ENCODE data around the gene TIMD4. TPM values are rescaled to one million over a fixed set of nuclear protein-coding genes. Genes with fewer than 3 reads are reported as not detected.

TIMD4 gene
- total RNA-seq, 1 experiment from 2014 or later = not detected

DNA sequence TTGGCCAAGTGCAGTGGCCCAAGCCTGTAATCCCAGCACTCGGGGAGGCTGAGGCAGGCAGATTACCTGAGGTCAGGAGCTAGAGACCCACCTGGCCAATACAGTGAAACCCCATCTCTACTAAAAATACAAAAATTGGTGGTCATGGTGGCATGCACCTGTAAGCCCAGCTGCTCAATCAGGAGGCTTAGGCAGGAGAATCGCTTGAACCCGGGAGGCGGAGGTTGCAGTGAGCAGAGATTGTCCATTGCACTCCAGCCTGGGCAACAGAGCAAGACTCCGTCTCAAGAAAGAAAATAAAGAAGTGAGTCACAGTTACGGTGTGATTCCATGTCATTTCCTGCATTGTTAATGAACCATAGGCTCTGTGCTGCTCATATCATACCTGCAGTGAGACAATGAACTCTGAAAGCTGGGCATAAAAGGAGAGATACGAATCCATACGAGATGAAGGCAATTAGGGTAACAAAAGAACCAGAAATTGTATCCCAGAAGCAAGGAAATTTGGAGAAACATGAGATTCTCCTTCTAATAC, 44.6 kb downstream of the TIMD4 start:
- no peak for ATAC-seq
- POLR2A ChIA-PET = no interaction called here
- no peak for DNase-seq (ENCODE audit: low read depth, low spot score)
- Histone ChIP-seq H3K36me3 (ENCODE audit: control insufficient read depth, insufficient read depth, low read length) (no peaks in the 10 kb centered on the region), H3K27me3 (ENCODE audit: control insufficient read depth, insufficient read depth, low read length) (no peaks in the 10 kb centered on the region), H3K27ac (ENCODE audit: low read length) (no peak overlapping the region), H3K4me3 (ENCODE audit: low read depth in 2 of 2, low read length in 2 of 2) (no peak overlapping the region), H3K9me3 (ENCODE audit: control insufficient read depth, insufficient read depth, low read depth, low read length) (no peaks in the 10 kb centered on the region), H3K4me1 (ENCODE audit: control insufficient read depth, insufficient read depth, low read length) (no peaks in the 10 kb centered on the region)
- in situ Hi-C loops (cut with HindIII; ENCODE audit: low pct_unique_long_range_greater_than_20kb, low sequenced_read_pairs) = no loop called here
- TF ChIP-seq POLR2AphosphoS5 (IDR thresholded peaks at IDR 0.05; ENCODE audit: low read depth, low read length) = no peak
- TF ChIP-seq TCF7L2 (IDR thresholded peaks at IDR 0.05; ENCODE audit: low read depth, low read length) = no peak
- no peak for TF ChIP-seq REST (IDR thresholded peaks at IDR 0.05; ENCODE audit: insufficient read depth in 1 of 2, low read depth in 2 of 2, low read length in 1 of 2)
- no peak for TF ChIP-seq SIN3A (IDR thresholded peaks at IDR 0.05; ENCODE audit: borderline replicate concordance, insufficient read depth, low read depth, low read length)
- TF ChIP-seq, protein P1, sequence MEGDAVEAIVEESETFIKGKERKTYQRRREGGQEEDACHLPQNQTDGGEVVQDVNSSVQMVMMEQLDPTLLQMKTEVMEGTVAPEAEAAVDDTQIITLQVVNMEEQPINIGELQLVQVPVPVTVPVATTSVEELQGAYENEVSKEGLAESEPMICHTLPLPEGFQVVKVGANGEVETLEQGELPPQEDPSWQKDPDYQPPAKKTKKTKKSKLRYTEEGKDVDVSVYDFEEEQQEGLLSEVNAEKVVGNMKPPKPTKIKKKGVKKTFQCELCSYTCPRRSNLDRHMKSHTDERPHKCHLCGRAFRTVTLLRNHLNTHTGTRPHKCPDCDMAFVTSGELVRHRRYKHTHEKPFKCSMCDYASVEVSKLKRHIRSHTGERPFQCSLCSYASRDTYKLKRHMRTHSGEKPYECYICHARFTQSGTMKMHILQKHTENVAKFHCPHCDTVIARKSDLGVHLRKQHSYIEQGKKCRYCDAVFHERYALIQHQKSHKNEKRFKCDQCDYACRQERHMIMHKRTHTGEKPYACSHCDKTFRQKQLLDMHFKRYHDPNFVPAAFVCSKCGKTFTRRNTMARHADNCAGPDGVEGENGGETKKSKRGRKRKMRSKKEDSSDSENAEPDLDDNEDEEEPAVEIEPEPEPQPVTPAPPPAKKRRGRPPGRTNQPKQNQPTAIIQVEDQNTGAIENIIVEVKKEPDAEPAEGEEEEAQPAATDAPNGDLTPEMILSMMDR (IDR thresholded peaks at IDR 0.05) = no peak
- CTCF ChIA-PET = no interaction called here
- intact Hi-C loops (cut with micrococcal nuclease; ENCODE audit: unreplicated experiment) = no loop called here
- BruUV-seq (replicated peaks) = no TSS peak

GRCh38 chr5:156914371-156914737, 48.7 kb downstream of the TIMD4 start:
- Histone ChIP-seq H3K4me3 (ENCODE audit: low read depth in 2 of 2, low read length in 2 of 2) (no peak overlapping the region), H3K27me3 (ENCODE audit: control insufficient read depth, insufficient read depth, low read length) (no peaks in the 10 kb centered on the region), H3K9me3 (ENCODE audit: control insufficient read depth, insufficient read depth, low read depth, low read length) (no peaks in the 10 kb centered on the region), H3K36me3 (ENCODE audit: control insufficient read depth, insufficient read depth, low read length) (no peaks in the 10 kb centered on the region), H3K4me1 (ENCODE audit: control insufficient read depth, insufficient read depth, low read length) (no peaks in the 10 kb centered on the region), H3K27ac (ENCODE audit: low read length) (no peak overlapping the region)
- no peak for TF ChIP-seq TCF7L2 (IDR thresholded peaks at IDR 0.05; ENCODE audit: low read depth, low read length)
- TF ChIP-seq, protein P1 (IDR thresholded peaks at IDR 0.05) = no peak
- TF ChIP-seq SIN3A (IDR thresholded peaks at IDR 0.05; ENCODE audit: borderline replicate concordance, insufficient read depth, low read depth, low read length) = no peak
- no peak for TF ChIP-seq REST (IDR thresholded peaks at IDR 0.05; ENCODE audit: insufficient read depth in 1 of 2, low read depth in 2 of 2, low read length in 1 of 2)
- no peak for TF ChIP-seq POLR2AphosphoS5 (IDR thresholded peaks at IDR 0.05; ENCODE audit: low read depth, low read length)
- ATAC-seq = no peak
- in situ Hi-C loops (cut with HindIII; ENCODE audit: low pct_unique_long_range_greater_than_20kb, low sequenced_read_pairs) (no loop called here), intact Hi-C loops (cut with micrococcal nuclease; ENCODE audit: unreplicated experiment) (no loop called here)
- POLR2A ChIA-PET = no interaction called here
- DNase-seq (ENCODE audit: low read depth, low spot score) = no peak
- CTCF ChIA-PET = no interaction called here
- BruUV-seq (replicated peaks) = no TSS peak
